Endometrium (tissue), 2 donors: ENCODE results near the gene MAPK1IP1L.

ENCODE experiments used
- FAIRE-seq: peaks from 2 replicates; lab custom pipeline; 2012; peaks lifted over from hg19 to GRCh38; lab: Jason Lieb, UNC
- donor health status: control.
- donor health status: control.

MAPK1IP1L gene

GRCh38 chr14:55097881-55098560 is 46.6 kb downstream of the MAPK1IP1L start:
- no peak for FAIRE-seq

- no peak for FAIRE-seq
Measured at GRCh38 chr14:55098561-55098898, 47.1 kb downstream of the MAPK1IP1L start.

GRCh38 chr14:55099756-55100155 is 48.3 kb downstream of the MAPK1IP1L start:
- FAIRE-seq, result no peak

- no peak for FAIRE-seq
Measured at GRCh38 chr14:55101698-55102097, 50.3 kb downstream of the MAPK1IP1L start.

- FAIRE-seq, result no peak
Measured at GRCh38 chr14:55102141-55102621, 50.7 kb downstream of the MAPK1IP1L start.

GRCh38 chr14:55103005-55103640 is 51.7 kb downstream of the MAPK1IP1L start:
- FAIRE-seq, result no peak

GRCh38 chr14:55103971-55104954 is 52.8 kb downstream of the MAPK1IP1L start:
- FAIRE-seq, result no peak

GRCh38 chr14:55105991-55106390 is 54.5 kb downstream of the MAPK1IP1L start:
- FAIRE-seq, result no peak

- peak; percentile 89 for FAIRE-seq
Measured at GRCh38 chr14:55107766-55108554, 56.5 kb downstream of the MAPK1IP1L start.

- no peak for FAIRE-seq
Measured at GRCh38 chr14:55109836-55110235, 58.4 kb downstream of the MAPK1IP1L start.

GRCh38 chr14:55111122-55111708 is 59.8 kb downstream of the MAPK1IP1L start:
- no peak for FAIRE-seq

- no peak for FAIRE-seq
Measured at GRCh38 chr14:55114720-55115119, 63.3 kb downstream of the MAPK1IP1L start.

GRCh38 chr14:55115460-55115859 is 64.0 kb downstream of the MAPK1IP1L start:
- FAIRE-seq, result no peak

- FAIRE-seq, result no peak
Measured at GRCh38 chr14:55115861-55116245, 64.4 kb downstream of the MAPK1IP1L start.

- no peak for FAIRE-seq
Measured at GRCh38 chr14:55116246-55117030, 65.0 kb downstream of the MAPK1IP1L start.

GRCh38 chr14:55117803-55118441 is 66.5 kb downstream of the MAPK1IP1L start:
- no peak for FAIRE-seq

- no peak for FAIRE-seq
Measured at GRCh38 chr14:55118761-55119160, 67.3 kb downstream of the MAPK1IP1L start.
